DOHH2 (cell line): ENCODE data around the gene SLC8A1.

Experiments
- CTCF ChIP-seq: fragments of 200-600 bp; sonication (generic); IDR thresholded peaks from one replicate; pipeline ENCODE4 v1.5.1; 2014; ENCODE audit warnings: antibody characterized with exemption, mild to moderate bottlenecking, low read depth, low read length; ENCODE audit not compliant: poor library complexity, severe bottlenecking
- EZH2phosphoT487 ChIP-seq: fragments of 200-600 bp; sonication (generic); IDR thresholded peaks from 2 replicates; pipeline ENCODE4 v1.6.1; 2017; ENCODE audit warnings: borderline replicate concordance, mild to moderate bottlenecking, antibody characterized with exemption, low read length, moderate library complexity, mixed read lengths

DNA sequence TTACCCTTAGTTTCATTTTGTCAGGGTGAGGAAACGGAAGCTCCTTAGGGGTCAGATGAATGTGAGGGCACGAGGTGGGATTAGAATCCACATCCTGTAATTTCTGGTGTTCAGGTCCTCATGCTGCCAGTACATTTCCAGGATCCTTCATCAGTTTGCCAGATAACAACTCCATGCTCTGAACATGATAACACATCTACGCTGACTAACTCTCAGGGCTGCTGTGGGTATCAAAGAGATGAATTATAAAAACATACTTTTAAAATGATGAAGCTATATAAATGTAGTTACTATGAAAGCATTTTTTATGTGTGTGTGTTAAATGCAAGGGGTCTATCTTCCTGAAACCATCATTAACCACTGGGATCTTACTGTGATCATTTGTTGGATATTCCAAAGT, 325.9 kb downstream of the SLC8A1 start:
- TF ChIP-seq EZH2phosphoT487 (no peak), CTCF (no peak)
